ENCODE data around the gene TAX1BP3. TPM values are rescaled to one million over a fixed set of nuclear protein-coding genes. Genes with fewer than 3 reads are reported as not detected.

The TAX1BP3 gene
- total and polyA plus RNA-seq, 9 of the 15 experiments (the other 6 are each of a cell fraction or from before 2014, with no cell fraction given) = 0.99 to 14.5 (median 6.2) TPM

DNA sequence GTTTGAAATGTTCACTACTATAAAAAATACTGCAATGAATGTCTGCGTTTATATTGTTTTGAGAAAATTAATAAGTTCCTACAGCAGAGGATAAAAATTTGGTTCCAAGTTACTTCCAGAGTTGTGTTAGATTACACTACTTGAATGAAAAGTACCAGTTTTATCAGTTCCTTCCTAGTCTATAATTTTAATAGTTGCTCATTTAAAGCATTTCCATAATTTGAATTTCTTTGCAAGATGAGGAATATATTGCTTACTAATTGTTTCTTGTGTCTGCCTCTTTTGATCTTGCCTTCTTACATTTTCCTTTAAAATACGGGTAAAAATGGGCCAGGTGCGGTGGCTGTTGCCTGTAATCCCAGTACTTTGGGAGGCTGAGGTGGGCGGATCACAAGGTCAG is 4.2 kb upstream of the TAX1BP3 start:
- no peak for ATAC-seq
- intact Hi-C loops (cut with micrococcal nuclease) (no loop called here), in situ Hi-C loops (cut with MboI) (no loop called here)
- no peak for DNase-seq (ENCODE audit: extremely low read depth in 1 of 4, low spot score in 3 of 4)
- H3K27ac ChIP-seq (ENCODE audit: extremely low read depth, low read depth, low read length) = no peak overlapping the region
- no peak overlapping the region for H2AFZ ChIP-seq (ENCODE audit: low read depth, low read length)
- H4K20me1 ChIP-seq (replicated peaks; ENCODE audit: control insufficient read depth, insufficient read depth, low read length) = 0 out of 2 replicates have a peak, but pooled peaks cover 2% of the 10 kb centered on the region
- no peak overlapping the region for H3K4me2 ChIP-seq (ENCODE audit: insufficient read depth, low read length)
- ChIA-PET CTCF (ENCODE audit: low intra/inter-chr PET ratio) (no interaction called here), POLR2A (interaction anchor here (0.6 kb wide), 1 partner anchor 22 kb away, joined by 4 read pairs; no protein-coding TSS in a partner anchor)
- H3K79me2 ChIP-seq (ENCODE audit: control insufficient read depth, insufficient read depth, low read length) = peaks cover 18% of the 10 kb centered on the region
- no peaks in the 10 kb centered on the region for H3K9me1 ChIP-seq (ENCODE audit: control insufficient read depth, insufficient read depth, low read length)
- no peak overlapping the region for H3K4me3 ChIP-seq
- 77% methylated on average over 3 of the region's 4 CpGs for WGBS (ENCODE audit: insufficient coverage, low coverage, missing lambda C conversion rate)
- FAIRE-seq = no peak
- BruUV-seq (replicated peaks) = no TSS peak
- peaks cover 7% of the 10 kb centered on the region; the same call in 2 of the 3 replicates for H3K36me3 ChIP-seq (ENCODE audit: control insufficient read depth, insufficient read depth, low read length)
- H3K27me3 ChIP-seq (ENCODE audit: control insufficient read depth in 2 of 2, insufficient read depth in 2 of 2, low read length in 2 of 2) = no peaks in the 10 kb centered on the region; a peak in 2 of 5 replicates
- H3K4me1 ChIP-seq (replicated peaks in 1 of 2; ENCODE audit: control insufficient read depth in 2 of 2, insufficient read depth in 2 of 2, low read length in 2 of 2) = peaks cover 0 to 20% of the 10 kb centered on the region in 2 experiments; a peak in 3 of 5 replicates
- H3K9ac ChIP-seq (ENCODE audit: insufficient read depth in 1 of 2, low read depth in 2 of 2, low read length in 2 of 2) = no peak overlapping the region
- H3K9me3 ChIP-seq (replicated peaks; ENCODE audit: control insufficient read depth, insufficient read depth, low read depth, low read length) = no peaks in the 10 kb centered on the region
- TF ChIP-seq BHLHE40 (IDR thresholded peaks at IDR 0.05; ENCODE audit: low read length) (no peak), NRF1 (conservative IDR thresholded peaks at IDR 0.05 in 1 of 2, IDR thresholded peaks at IDR 0.05 in 1 of 2) (no peak), HNRNPH1 (optimal IDR thresholded peaks at IDR 0.05; ENCODE audit: low read depth, low read length) (no peak), SMAD2 (IDR thresholded peaks at IDR 0.05; ENCODE audit: low read depth, low read length) (no peak), FOXK2 (conservative IDR thresholded peaks at IDR 0.05 in 1 of 2, IDR thresholded peaks at IDR 0.05 in 1 of 2; ENCODE audit: low read depth in 2 of 2) (no peak), PHB2 (IDR thresholded peaks at IDR 0.05; ENCODE audit: low read depth) (no peak), ZNF347 (CRISPR knock-in tag; IDR thresholded peaks at IDR 0.05; ENCODE audit: low read depth) (no peak), ETV1 (tag; conservative IDR thresholded peaks at IDR 0.05; ENCODE audit: low read depth) (no peak), ZNF785 (CRISPR knock-in tag; IDR thresholded peaks at IDR 0.05) (no peak), ZC3H11A (IDR thresholded peaks at IDR 0.05; ENCODE audit: low read depth, low read length) (no peak), NCOA1 (IDR thresholded peaks at IDR 0.05; ENCODE audit: low read depth) (no peak), OTX1 (CRISPR knock-in tag; IDR thresholded peaks at IDR 0.05) (no peak), KLF10 (CRISPR knock-in tag; IDR thresholded peaks at IDR 0.05) (no peak), LCOR (CRISPR knock-in tag; IDR thresholded peaks at IDR 0.05) (no peak), PPARD (CRISPR knock-in tag; IDR thresholded peaks at IDR 0.05) (no peak)
- TF ChIP-seq, protein P1, sequence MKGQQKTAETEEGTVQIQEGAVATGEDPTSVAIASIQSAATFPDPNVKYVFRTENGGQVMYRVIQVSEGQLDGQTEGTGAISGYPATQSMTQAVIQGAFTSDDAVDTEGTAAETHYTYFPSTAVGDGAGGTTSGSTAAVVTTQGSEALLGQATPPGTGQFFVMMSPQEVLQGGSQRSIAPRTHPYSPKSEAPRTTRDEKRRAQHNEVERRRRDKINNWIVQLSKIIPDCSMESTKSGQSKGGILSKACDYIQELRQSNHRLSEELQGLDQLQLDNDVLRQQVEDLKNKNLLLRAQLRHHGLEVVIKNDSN (CRISPR knock-in tag; IDR thresholded peaks at IDR 0.05) = no peak
- TF ChIP-seq, protein P2, sequence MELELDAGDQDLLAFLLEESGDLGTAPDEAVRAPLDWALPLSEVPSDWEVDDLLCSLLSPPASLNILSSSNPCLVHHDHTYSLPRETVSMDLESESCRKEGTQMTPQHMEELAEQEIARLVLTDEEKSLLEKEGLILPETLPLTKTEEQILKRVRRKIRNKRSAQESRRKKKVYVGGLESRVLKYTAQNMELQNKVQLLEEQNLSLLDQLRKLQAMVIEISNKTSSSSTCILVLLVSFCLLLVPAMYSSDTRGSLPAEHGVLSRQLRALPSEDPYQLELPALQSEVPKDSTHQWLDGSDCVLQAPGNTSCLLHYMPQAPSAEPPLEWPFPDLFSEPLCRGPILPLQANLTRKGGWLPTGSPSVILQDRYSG (tag; conservative IDR thresholded peaks at IDR 0.05; ENCODE audit: low read depth) = no peak
- TF ChIP-seq, protein P3, sequence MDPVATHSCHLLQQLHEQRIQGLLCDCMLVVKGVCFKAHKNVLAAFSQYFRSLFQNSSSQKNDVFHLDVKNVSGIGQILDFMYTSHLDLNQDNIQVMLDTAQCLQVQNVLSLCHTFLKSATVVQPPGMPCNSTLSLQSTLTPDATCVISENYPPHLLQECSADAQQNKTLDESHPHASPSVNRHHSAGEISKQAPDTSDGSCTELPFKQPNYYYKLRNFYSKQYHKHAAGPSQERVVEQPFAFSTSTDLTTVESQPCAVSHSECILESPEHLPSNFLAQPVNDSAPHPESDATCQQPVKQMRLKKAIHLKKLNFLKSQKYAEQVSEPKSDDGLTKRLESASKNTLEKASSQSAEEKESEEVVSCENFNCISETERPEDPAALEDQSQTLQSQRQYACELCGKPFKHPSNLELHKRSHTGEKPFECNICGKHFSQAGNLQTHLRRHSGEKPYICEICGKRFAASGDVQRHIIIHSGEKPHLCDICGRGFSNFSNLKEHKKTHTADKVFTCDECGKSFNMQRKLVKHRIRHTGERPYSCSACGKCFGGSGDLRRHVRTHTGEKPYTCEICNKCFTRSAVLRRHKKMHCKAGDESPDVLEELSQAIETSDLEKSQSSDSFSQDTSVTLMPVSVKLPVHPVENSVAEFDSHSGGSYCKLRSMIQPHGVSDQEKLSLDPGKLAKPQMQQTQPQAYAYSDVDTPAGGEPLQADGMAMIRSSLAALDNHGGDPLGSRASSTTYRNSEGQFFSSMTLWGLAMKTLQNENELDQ (CRISPR knock-in tag; IDR thresholded peaks at IDR 0.05; ENCODE audit: borderline replicate concordance) = no peak

Data from K562 (cell line).